Inferior parietal cortex (tissue), 1 donor: Measurements from ENCODE around the gene RTN4RL1.

Experiments used
- DNase-seq: peaks from one replicate; pipeline ENCODE4 v3.0.0-alpha.2; 2016; ENCODE audit errors: extremely low spot score

The RTN4RL1 gene

GRCh38 chr17:2059547-2060384 lies 34.6 kb upstream of the RTN4RL1 start:
- DNase-seq = no peak

- DNase-seq = no peak
Measured at GRCh38 chr17:2058586-2059546, 33.7 kb upstream of the RTN4RL1 start.

GRCh38 chr17:2057760-2058585 lies 32.8 kb upstream of the RTN4RL1 start:
- DNase-seq = no peak

- DNase-seq = no peak
Measured at GRCh38 chr17:2057175-2057759, 32.1 kb upstream of the RTN4RL1 start.

GRCh38 chr17:2056206-2057174 lies 31.4 kb upstream of the RTN4RL1 start:
- no peak for DNase-seq

GRCh38 chr17:2055292-2056205 lies 30.4 kb upstream of the RTN4RL1 start:
- no peak for DNase-seq

- DNase-seq = peak; percentile 59
Measured at GRCh38 chr17:2054512-2055291, 29.6 kb upstream of the RTN4RL1 start, which contains the start of gene HIC1. TSS of gene HIC1 (plus strand) at chr17:2055103. CDS start at chr17:2056691, 1,588 bp downstream.

- DNase-seq = no peak
Measured at GRCh38 chr17:2054262-2054511, 29.1 kb upstream of the RTN4RL1 start.

GRCh38 chr17:2053380-2054261 lies 28.5 kb upstream of the RTN4RL1 start:
- DNase-seq = peak; percentile 51

- DNase-seq = no peak
Measured at GRCh38 chr17:2051933-2052559, 26.9 kb upstream of the RTN4RL1 start.

- no peak for DNase-seq
Measured at GRCh38 chr17:2051061-2051932, 26.2 kb upstream of the RTN4RL1 start.

GRCh38 chr17:2050300-2051060 lies 25.3 kb upstream of the RTN4RL1 start:
- no peak for DNase-seq

GRCh38 chr17:2049333-2050299 lies 24.5 kb upstream of the RTN4RL1 start:
- no peak for DNase-seq

GRCh38 chr17:2048805-2049204 lies 23.7 kb upstream of the RTN4RL1 start:
- no peak for DNase-seq
